ENCODE data around the gene MGLL. TPM values are rescaled to one million over a fixed set of nuclear protein-coding genes. Genes with fewer than 3 reads are reported as not detected.
A peak's percentile ranks its signal among the peaks of the same experiment; 100 is the strongest.
"Not testable (repeated sequence)": the region's sequence is repeated elsewhere in the genome, so short reads cannot be mapped to it uniquely, and the experiment has no call there.

The MGLL gene
- total RNA-seq, 4 donors from 2014 or later, result 36.7 to 146 (median 73.5) TPM

- Histone ChIP-seq H3K4me1 (peaks cover 0 to 38% (median 17%) of the 10 kb centered on the region in 3 donors), H3K27ac (peak overlapping the region; percentile 15 to 64 (median 50)), H3K9me3 (no peaks in the 10 kb centered on the region), H3K4me3 (no peak overlapping the region), H3K27me3 (no peaks in the 10 kb centered on the region), H3K36me3 (peaks cover 0 to 80% (median 0%) of the 10 kb centered on the region in 3 donors)
- DNase-seq, result no peak
- TF ChIP-seq CTCF (IDR thresholded peaks at IDR 0.05) (no peak), POLR2A (IDR thresholded peaks at IDR 0.05) (no peak)
- 40 to 55% methylated on average over 11 to 13 of the region's 13 CpGs for WGBS, 2 donors
- intact Hi-C loops (cut with DNase I), result loop anchor here (10.0 kb wide), 1 partner anchor 117 kb away; the partner anchor contains the start of gene MGLL
Observed at GRCh38 chr3:127707851-127708411, 114.4 kb downstream of the MGLL start.

- intact Hi-C loops (cut with DNase I), result loop anchor here (10.0 kb wide), 1 partner anchor 118 kb away; the partner anchor contains the start of gene MGLL
Observed at GRCh38 chr3:127706785-127707351, 115.4 kb downstream of the MGLL start.

GRCh38 chr3:127706312-127706711 lies 116.0 kb downstream of the MGLL start:
- Histone ChIP-seq H3K4me3 (no peak overlapping the region), H3K9me3 (no peaks in the 10 kb centered on the region), H3K27ac (peak overlapping the region in 3 of 4 donors; percentile 46 to 64 (median 54)), H3K27me3 (no peaks in the 10 kb centered on the region), H3K4me1 (peaks cover 0 to 46% (median 17%) of the 10 kb centered on the region in 3 donors), H3K36me3 (peaks cover 0 to 85% (median 0%) of the 10 kb centered on the region in 3 donors)
- 70 to 74% methylated on average over 5 to 7 of the region's 7 CpGs for WGBS, 2 donors
- intact Hi-C loops (cut with DNase I), result loop anchor here (10.0 kb wide), 1 partner anchor 118 kb away; the partner anchor contains the start of gene MGLL
- no peak for DNase-seq
- TF ChIP-seq CTCF (IDR thresholded peaks at IDR 0.05), result no peak
- no peak for TF ChIP-seq POLR2A (IDR thresholded peaks at IDR 0.05)

More at GRCh38 chr3:127706785-127707351, 115.4 kb downstream of the MGLL start:
- WGBS, 2 donors, result 74 to 88% methylated on average over 14 to 15 of the region's 16 CpGs
- Histone ChIP-seq H3K27ac (peak overlapping the region in 3 of 4 donors; percentile 46 to 64 (median 54)), H3K4me3 (no peak overlapping the region), H3K36me3 (peaks cover 0 to 80% (median 0%) of the 10 kb centered on the region in 3 donors), H3K9me3 (no peaks in the 10 kb centered on the region), H3K4me1 (peaks cover 0 to 41% (median 15%) of the 10 kb centered on the region in 3 donors), H3K27me3 (no peaks in the 10 kb centered on the region)
- no peak for TF ChIP-seq POLR2A (IDR thresholded peaks at IDR 0.05)
- TF ChIP-seq CTCF (IDR thresholded peaks at IDR 0.05), result no peak
- no peak for DNase-seq

GRCh38 chr3:127704840-127705239 lies 117.5 kb downstream of the MGLL start:
- not testable (repeated sequence) for H3K27ac ChIP-seq, H3K4me3 ChIP-seq, H3K27me3 ChIP-seq, H3K9me3 ChIP-seq, DNase-seq
- Histone ChIP-seq H3K4me1 (peaks cover 0 to 46% (median 17%) of the 10 kb centered on the region in 3 donors), H3K36me3 (peaks cover 0 to 78% (median 0%) of the 10 kb centered on the region in 3 donors)
- intact Hi-C loops (cut with DNase I), result loop anchor here (10.0 kb wide), 1 partner anchor 120 kb away; the partner anchor contains the start of gene MGLL
- WGBS, 2 donors, result 87 to 89% methylated on average over 4 of the region's 4 CpGs

GRCh38 chr3:127702151-127702578 lies 120.2 kb downstream of the MGLL start:
- Histone ChIP-seq H3K27ac (peak overlapping the region in 3 of 4 donors; percentile 33 to 51 (median 47)), H3K4me3 (no peak overlapping the region), H3K9me3 (no peaks in the 10 kb centered on the region), H3K36me3 (peaks cover 0 to 63% (median 0%) of the 10 kb centered on the region in 3 donors), H3K27me3 (no peaks in the 10 kb centered on the region), H3K4me1 (peaks cover 5 to 54% (median 41%) of the 10 kb centered on the region in 3 donors)
- WGBS, 2 donors, result 74 to 100% methylated on average over 1 to 3 of the region's 4 CpGs
- no peak for DNase-seq
- intact Hi-C loops (cut with DNase I), result loop anchor here (10.0 kb wide), 1 partner anchor 123 kb away; the partner anchor contains the start of gene MGLL
- TF ChIP-seq POLR2A (IDR thresholded peaks at IDR 0.05), result no peak

All from esophagus squamous epithelium (tissue), 5 donors.